ENCODE measurements around the gene CDK1. TPM values are rescaled to one million over a fixed set of nuclear protein-coding genes. Genes with fewer than 3 reads are reported as not detected.

Gene CDK1
- total RNA-seq, 1 experiment from 2014 or later, result 98.9 TPM

GRCh38 chr10:60798031-60798430 lies 19.8 kb downstream of the CDK1 start (continued):
- no peak for TF ChIP-seq HMGXB4 (CRISPR knock-in tag; IDR thresholded peaks at IDR 0.05)
- no peak for TF ChIP-seq GTF2I (CRISPR knock-in tag; conservative IDR thresholded peaks at IDR 0.05)
- TF ChIP-seq NR2C2 (CRISPR knock-in tag; IDR thresholded peaks at IDR 0.05), result no peak
- no peak for TF ChIP-seq ARID4B (CRISPR knock-in tag; IDR thresholded peaks at IDR 0.05; ENCODE audit: borderline replicate concordance)
- TF ChIP-seq KAT7 (CRISPR knock-in tag; IDR thresholded peaks at IDR 0.05; ENCODE audit: borderline replicate concordance), result no peak

GRCh38 chr10:60798870-60799269 lies 20.6 kb downstream of the CDK1 start:
- Mint-ChIP-seq H3K27me3 (ENCODE audit: low read depth) (no peaks in the 10 kb centered on the region), H3K27ac (no peak overlapping the region), H3K36me3 (peaks cover 19% of the 10 kb centered on the region), H3K9me3 (no peaks in the 10 kb centered on the region), H3K4me1 (0 out of 2 replicates have a peak, but pooled peaks cover 5% of the 10 kb centered on the region), H3K4me3 (no peak overlapping the region)
- ChIA-PET CTCF (no interaction called here), POLR2A (interaction anchor here (0.6 kb wide), 1 partner anchor 14 kb away, joined by 4 read pairs; no protein-coding TSS in a partner anchor)
- ATAC-seq, result no peak
- DNase-seq (ENCODE audit: low spot score), result no peak
- TF ChIP-seq ZNF121 (CRISPR knock-in tag; IDR thresholded peaks at IDR 0.05), result peak; percentile 95
- TF ChIP-seq FOXK1 (CRISPR knock-in tag; IDR thresholded peaks at IDR 0.05), result no peak
- TF ChIP-seq MYBL2 (CRISPR knock-in tag; IDR thresholded peaks at IDR 0.05), result no peak
- TF ChIP-seq ZNF512 (CRISPR knock-in tag; IDR thresholded peaks at IDR 0.05; ENCODE audit: borderline replicate concordance), result no peak
- TF ChIP-seq PRRX2 (CRISPR knock-in tag; IDR thresholded peaks at IDR 0.05), result no peak
- TF ChIP-seq ZNF671 (CRISPR knock-in tag; IDR thresholded peaks at IDR 0.05), result no peak
- no peak for TF ChIP-seq USF1 (CRISPR knock-in tag; IDR thresholded peaks at IDR 0.05)
- no peak for TF ChIP-seq CDX4 (CRISPR knock-in tag; IDR thresholded peaks at IDR 0.05; ENCODE audit: borderline replicate concordance)

GRCh38 chr10:60799971-60800650 lies 21.8 kb downstream of the CDK1 start:
- Mint-ChIP-seq H3K4me3 (no peak overlapping the region), H3K27me3 (ENCODE audit: low read depth) (no peaks in the 10 kb centered on the region), H3K4me1 (0 out of 2 replicates have a peak, but pooled peaks cover 5% of the 10 kb centered on the region), H3K36me3 (peaks cover 9% of the 10 kb centered on the region), H3K9me3 (no peaks in the 10 kb centered on the region), H3K27ac (no peak overlapping the region)
- ChIA-PET POLR2A (no interaction called here), CTCF (no interaction called here)
- no peak for TF ChIP-seq TCF7 (CRISPR knock-in tag; IDR thresholded peaks at IDR 0.05; ENCODE audit: low read depth)
- DNase-seq (ENCODE audit: low spot score) (no peak), ATAC-seq (no peak)

All from WTC11 (cell line).